HCT116 (cell line): Measurements from ENCODE around the gene TMPRSS13. TPM values are rescaled to one million over a fixed set of nuclear protein-coding genes. Genes with fewer than 3 reads are reported as not detected.

Experiments
- ATAC-seq: fragments of 200-7000 bp; cut with Tn5 transposase; 2 replicates; pipeline ENCODE4 v1.9.1; 2020; ENCODE audit warnings: mild to moderate bottlenecking, moderate library complexity
- BruUV-seq: library from RNA; stranded (reverse); fragments of 400-500 nt; replicated peaks from 2 replicates; lab custom pipeline; 2021; lab: Mats Ljungman, UMichigan
- CTCF ChIA-PET: fragments of 300-600 bp; sonication (Branson Sonifier 250); formaldehyde crosslinking; loops from one replicate; lab custom pipeline; 2021; ENCODE audit warnings: antibody characterized with exemption; lab: Charles Lee
- POLR2A ChIA-PET: fragments of 300-600, 350-600 bp; sonication (Branson Sonifier 250); formaldehyde crosslinking; loops from one replicate; lab custom pipeline; 2021; ENCODE audit warnings: antibody characterized with exemption; lab: Charles Lee
- RAD21 ChIA-PET, 2 experiments: fragments of 300-600 bp; sonication (Branson Sonifier 250); formaldehyde crosslinking; loops; one replicate each; lab custom pipeline; 2023; ENCODE audit warnings: low total read pairs in 2 of 2; ENCODE audit not compliant: uncharacterized antibody in 2 of 2, unreplicated experiment in 2 of 2, low non-redundant PET in 1 of 2; lab: Charles Lee
- DNase-seq: peaks from one replicate; pipeline ENCODE4 v3.0.0-alpha.2; 2010; ENCODE audit warnings: low read depth, low spot score
- H2AFZ ChIP-seq: fragments of 200-600 bp; shearing (Covaris generic), sonication (generic); 2 replicates; pipeline ENCODE4 v1.6.1; 2017; ENCODE audit warnings: low read depth, mixed run types, mixed read lengths, antibody characterized with exemption, low read length; ENCODE audit not compliant: poor library complexity, severe bottlenecking
- H3K27ac ChIP-seq: 2 replicates; pipeline ENCODE4 v1.5.1; 2012; ENCODE audit warnings: low read depth, low read length
- H3K27me3 ChIP-seq: fragments of 200-600 bp; sonication (generic); 2 replicates; pipeline ENCODE4 v1.6.1; 2016; ENCODE audit warnings: mixed run types, low read length, mixed read lengths; ENCODE audit not compliant: insufficient read depth
- H3K36me3 ChIP-seq, 2 experiments: fragments of 200-500 bp in 1 of 2; fragments of 200-600 bp in 1 of 2; sonication (Bioruptor generic) in 1 of 2; sonication (generic) in 1 of 2; 2 replicates each; pipeline versions ENCODE4 v1.5.1 to v1.6.1; 2014 to 2016; ENCODE audit warnings: low read length in 2 of 2, inconsistent platforms in 1 of 2, mixed read lengths in 1 of 2, mixed run types in 1 of 2; ENCODE audit not compliant: insufficient read depth in 2 of 2, control insufficient read depth in 1 of 2
- H3K4me1 ChIP-seq, 2 experiments: fragments of 200-600 bp in 1 of 2; sonication (generic) in 1 of 2; 2 replicates each; pipeline versions ENCODE4 v1.5.1 to v1.6.1; 2012 to 2017; ENCODE audit warnings: low read length in 2 of 2, inconsistent platforms in 1 of 2, mild to moderate bottlenecking in 1 of 2, mixed read lengths in 1 of 2, mixed run types in 1 of 2, moderate library complexity in 1 of 2; ENCODE audit not compliant: insufficient read depth in 2 of 2, control insufficient read depth in 1 of 2
- H3K4me2 ChIP-seq: fragments of 200-600 bp; sonication (generic); 2 replicates; pipeline ENCODE4 v1.6.1; 2017; ENCODE audit warnings: mixed run types, low read length, mixed read lengths
- H3K4me3 ChIP-seq, 2 experiments: fragments of 200-600 bp in 1 of 2; sonication (generic) in 1 of 2; replicated peaks in 1 of 2; 2 replicates each; pipeline ENCODE4 v1.5.1; 2011 to 2016; ENCODE audit warnings: low read length in 2 of 2, control low read depth in 1 of 2, low read depth in 1 of 2, mild to moderate bottlenecking in 1 of 2, mixed read lengths in 1 of 2, mixed run types in 1 of 2
- H3K79me2 ChIP-seq: fragments of 200-600 bp; sonication (generic); 2 replicates; pipeline ENCODE4 v1.6.1; 2017; ENCODE audit warnings: mild to moderate bottlenecking, mixed run types, low read length, moderate library complexity, mixed read lengths; ENCODE audit not compliant: insufficient read depth
- H3K9ac ChIP-seq: fragments of 200-600 bp; sonication (generic); 2 replicates; pipeline ENCODE4 v1.6.1; 2016; ENCODE audit warnings: low read length, mixed read lengths
- H3K9me2 ChIP-seq: fragments of 200-600 bp; sonication (generic), shearing (Covaris generic); 2 replicates; pipeline ENCODE4 v1.6.1; 2017; ENCODE audit warnings: mixed run types, mild to moderate bottlenecking, moderate library complexity; ENCODE audit not compliant: insufficient read depth
- H3K9me3 ChIP-seq, 2 experiments: fragments of 200-500 bp in 1 of 2; fragments of 200-600 bp in 1 of 2; sonication (Bioruptor generic) in 1 of 2; sonication (generic) in 1 of 2; 2 replicates each; pipeline ENCODE4 v1.6.1; 2014 to 2017; ENCODE audit warnings: low read length in 2 of 2, mixed read lengths in 2 of 2, inconsistent platforms in 1 of 2, low read depth in 1 of 2, mild to moderate bottlenecking in 1 of 2, mixed run types in 1 of 2, moderate library complexity in 1 of 2; ENCODE audit not compliant: control insufficient read depth in 1 of 2, insufficient read depth in 1 of 2
- H4K20me1 ChIP-seq: fragments of 200-600 bp; sonication (generic), shearing (Covaris generic); 2 replicates; pipeline ENCODE4 v1.6.1; 2017; ENCODE audit warnings: mixed run types, mild to moderate bottlenecking, moderate library complexity; ENCODE audit not compliant: insufficient read depth
- CEBPB ChIP-seq: IDR thresholded peaks from 2 replicates; pipeline ENCODE4 v1.6.1; 2012; ENCODE audit warnings: low read depth
- EGR1 ChIP-seq: IDR thresholded peaks from 2 replicates; pipeline ENCODE4 v1.6.1; 2012; ENCODE audit warnings: low read depth
- EZH2phosphoT487 ChIP-seq: fragments of 200-600 bp; IDR thresholded peaks from 2 replicates; pipeline ENCODE4 v1.6.1; 2018; ENCODE audit warnings: antibody characterized with exemption, borderline replicate concordance
- FOSL1 ChIP-seq: IDR thresholded peaks from 2 replicates; pipeline ENCODE4 v1.6.1; 2012; ENCODE audit warnings: low read depth
- JUND ChIP-seq: IDR thresholded peaks from 2 replicates; pipeline ENCODE4 v1.6.1; 2012
- POLR2A ChIP-seq: IDR thresholded peaks from 2 replicates; pipeline ENCODE4 v1.7.0; 2011; ENCODE audit warnings: borderline replicate concordance; ENCODE audit not compliant: insufficient read depth, insufficient read length; ENCODE audit errors: extremely low read depth
- POLR2AphosphoS5 ChIP-seq: IDR thresholded peaks from 2 replicates; pipeline ENCODE4 v1.6.1; 2011; ENCODE audit warnings: mild to moderate bottlenecking, low read depth, low read length, moderate library complexity
- SIN3A ChIP-seq: IDR thresholded peaks from 2 replicates; pipeline ENCODE4 v1.6.1; 2012; ENCODE audit warnings: low read depth
- SP1 ChIP-seq: IDR thresholded peaks from 2 replicates; pipeline ENCODE4 v1.6.1; 2012; ENCODE audit warnings: low read depth
- YY1 ChIP-seq: IDR thresholded peaks from 2 replicates; pipeline ENCODE4 v1.6.1; 2011; ENCODE audit warnings: low read length, low read depth, moderate library complexity, mild to moderate bottlenecking; ENCODE audit not compliant: insufficient replicate concordance; ENCODE audit errors: extremely low read depth
- ZNF274 ChIP-seq: fragments of 200-500 bp; sonication (Bioruptor generic); IDR thresholded peaks from 2 replicates; pipeline ENCODE4 v1.6.1; 2014; ENCODE audit warnings: mild to moderate bottlenecking, low read depth, low read length, inconsistent platforms
- intact Hi-C: fragments of 100-400 bp; cut with micrococcal nuclease; formaldehyde crosslinking; loops from 2 replicates; pipeline ENCODE4 v1.10.0; 2022
- total RNA-seq: library from RNA; stranded (reverse); gene quantifications from one replicate; pipeline ENCODE4 v1.2.1, GENCODE V29; 2021; ENCODE audit not compliant: unreplicated experiment
- TF ChIP-seq, protein P1 (sequence below): IDR thresholded peaks from 2 replicates; pipeline ENCODE4 v1.6.1; 2011; ENCODE audit warnings: mild to moderate bottlenecking, low read length, moderate library complexity; ENCODE audit not compliant: insufficient replicate concordance; ENCODE audit errors: extremely low read depth
- TF ChIP-seq, protein P2 (sequence below): IDR thresholded peaks from 2 replicates; pipeline ENCODE4 v1.6.1; 2012; ENCODE audit warnings: low read depth
- TF ChIP-seq, protein P3 (sequence below): IDR thresholded peaks from 2 replicates; pipeline ENCODE4 v1.6.1; 2012

Gene TMPRSS13
- total RNA-seq, 1 experiment from 2014 or later = 0.52 TPM

DNA sequence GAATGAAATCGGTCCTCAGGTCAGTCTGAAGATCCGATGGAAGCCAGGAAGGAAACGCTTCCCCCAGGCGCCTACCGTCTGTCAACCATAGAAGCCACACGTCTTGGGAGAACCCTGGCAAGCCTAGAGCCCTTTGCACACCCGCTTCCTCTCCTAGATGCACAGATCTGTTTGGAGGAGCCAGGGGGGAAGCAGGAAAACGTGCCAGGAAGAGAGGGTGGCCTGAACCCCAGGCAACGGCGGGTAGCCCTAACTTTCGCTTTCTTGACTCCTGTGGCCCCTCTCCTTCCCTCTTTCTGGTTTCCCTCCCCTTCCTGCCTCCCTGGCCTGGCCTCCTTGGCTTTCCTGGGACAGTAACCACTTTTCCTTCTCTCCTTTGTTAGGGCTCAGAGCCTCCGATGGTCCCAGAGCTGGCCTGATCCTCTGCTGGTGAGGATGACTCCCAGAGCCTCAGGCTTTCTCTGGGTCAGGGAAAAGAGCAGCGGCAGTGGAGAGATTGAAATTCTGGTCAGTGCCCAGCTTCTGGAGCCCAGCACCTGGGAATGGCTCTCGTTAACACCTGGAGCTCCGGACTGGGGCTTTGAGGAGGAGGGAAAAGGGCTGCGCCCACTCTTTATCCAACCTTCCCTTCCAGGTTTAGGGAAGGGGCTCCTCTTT, 54.8 kb downstream of the TMPRSS13 start:
- intact Hi-C loops = no loop called here
- Histone ChIP-seq H4K20me1 (no peaks in the 10 kb centered on the region), H3K4me3 (no peak overlapping the region), H2AFZ (no peak overlapping the region), H3K27me3 (peaks cover 47% of the 10 kb centered on the region; the same call in 1 of the 2 replicates), H3K4me2 (no peak overlapping the region), H3K9ac (no peak overlapping the region), H3K4me1 (peaks cover 5 to 13% of the 10 kb centered on the region in 2 experiments; a peak in 3 of 4 replicates), H3K79me2 (no peaks in the 10 kb centered on the region), H3K9me2 (no peaks in the 10 kb centered on the region), H3K27ac (no peak overlapping the region), H3K36me3 (no peaks in the 10 kb centered on the region), H3K9me3 (no peaks in the 10 kb centered on the region)
- TF ChIP-seq JUND = no peak
- TF ChIP-seq, protein P1, sequence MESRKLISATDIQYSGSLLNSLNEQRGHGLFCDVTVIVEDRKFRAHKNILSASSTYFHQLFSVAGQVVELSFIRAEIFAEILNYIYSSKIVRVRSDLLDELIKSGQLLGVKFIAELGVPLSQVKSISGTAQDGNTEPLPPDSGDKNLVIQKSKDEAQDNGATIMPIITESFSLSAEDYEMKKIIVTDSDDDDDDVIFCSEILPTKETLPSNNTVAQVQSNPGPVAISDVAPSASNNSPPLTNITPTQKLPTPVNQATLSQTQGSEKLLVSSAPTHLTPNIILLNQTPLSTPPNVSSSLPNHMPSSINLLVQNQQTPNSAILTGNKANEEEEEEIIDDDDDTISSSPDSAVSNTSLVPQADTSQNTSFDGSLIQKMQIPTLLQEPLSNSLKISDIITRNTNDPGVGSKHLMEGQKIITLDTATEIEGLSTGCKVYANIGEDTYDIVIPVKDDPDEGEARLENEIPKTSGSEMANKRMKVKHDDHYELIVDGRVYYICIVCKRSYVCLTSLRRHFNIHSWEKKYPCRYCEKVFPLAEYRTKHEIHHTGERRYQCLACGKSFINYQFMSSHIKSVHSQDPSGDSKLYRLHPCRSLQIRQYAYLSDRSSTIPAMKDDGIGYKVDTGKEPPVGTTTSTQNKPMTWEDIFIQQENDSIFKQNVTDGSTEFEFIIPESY = no peak
- no peak for TF ChIP-seq YY1
- TF ChIP-seq EZH2phosphoT487 = no peak
- TF ChIP-seq CEBPB = no peak
- TF ChIP-seq, protein P2, sequence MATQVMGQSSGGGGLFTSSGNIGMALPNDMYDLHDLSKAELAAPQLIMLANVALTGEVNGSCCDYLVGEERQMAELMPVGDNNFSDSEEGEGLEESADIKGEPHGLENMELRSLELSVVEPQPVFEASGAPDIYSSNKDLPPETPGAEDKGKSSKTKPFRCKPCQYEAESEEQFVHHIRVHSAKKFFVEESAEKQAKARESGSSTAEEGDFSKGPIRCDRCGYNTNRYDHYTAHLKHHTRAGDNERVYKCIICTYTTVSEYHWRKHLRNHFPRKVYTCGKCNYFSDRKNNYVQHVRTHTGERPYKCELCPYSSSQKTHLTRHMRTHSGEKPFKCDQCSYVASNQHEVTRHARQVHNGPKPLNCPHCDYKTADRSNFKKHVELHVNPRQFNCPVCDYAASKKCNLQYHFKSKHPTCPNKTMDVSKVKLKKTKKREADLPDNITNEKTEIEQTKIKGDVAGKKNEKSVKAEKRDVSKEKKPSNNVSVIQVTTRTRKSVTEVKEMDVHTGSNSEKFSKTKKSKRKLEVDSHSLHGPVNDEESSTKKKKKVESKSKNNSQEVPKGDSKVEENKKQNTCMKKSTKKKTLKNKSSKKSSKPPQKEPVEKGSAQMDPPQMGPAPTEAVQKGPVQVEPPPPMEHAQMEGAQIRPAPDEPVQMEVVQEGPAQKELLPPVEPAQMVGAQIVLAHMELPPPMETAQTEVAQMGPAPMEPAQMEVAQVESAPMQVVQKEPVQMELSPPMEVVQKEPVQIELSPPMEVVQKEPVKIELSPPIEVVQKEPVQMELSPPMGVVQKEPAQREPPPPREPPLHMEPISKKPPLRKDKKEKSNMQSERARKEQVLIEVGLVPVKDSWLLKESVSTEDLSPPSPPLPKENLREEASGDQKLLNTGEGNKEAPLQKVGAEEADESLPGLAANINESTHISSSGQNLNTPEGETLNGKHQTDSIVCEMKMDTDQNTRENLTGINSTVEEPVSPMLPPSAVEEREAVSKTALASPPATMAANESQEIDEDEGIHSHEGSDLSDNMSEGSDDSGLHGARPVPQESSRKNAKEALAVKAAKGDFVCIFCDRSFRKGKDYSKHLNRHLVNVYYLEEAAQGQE = no peak
- no peak for TF ChIP-seq SIN3A
- TF ChIP-seq EGR1 = no peak
- no peak for TF ChIP-seq FOSL1
- TF ChIP-seq SP1 = no peak
- no peak for TF ChIP-seq POLR2AphosphoS5
- TF ChIP-seq ZNF274 = no peak
- TF ChIP-seq POLR2A = no peak
- TF ChIP-seq, protein P3, sequence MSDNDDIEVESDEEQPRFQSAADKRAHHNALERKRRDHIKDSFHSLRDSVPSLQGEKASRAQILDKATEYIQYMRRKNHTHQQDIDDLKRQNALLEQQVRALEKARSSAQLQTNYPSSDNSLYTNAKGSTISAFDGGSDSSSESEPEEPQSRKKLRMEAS = no peak
- ChIA-PET POLR2A (no interaction called here), RAD21 (no interaction called here), CTCF (no interaction called here)
- ATAC-seq (no peak), DNase-seq (no peak)
- BruUV-seq = no TSS peak
